Heart right ventricle (tissue), 16 donors: Measurements from ENCODE around the gene BTBD9. TPM values are rescaled to one million over a fixed set of nuclear protein-coding genes. Genes with fewer than 3 reads are reported as not detected.

Experiments
- ATAC-seq, 8 donors: fragments of 200-7000 bp; cut with Tn5 transposase; one replicate each; pipeline ENCODE4 v1.9.1; 2020; ENCODE audit warnings: mild to moderate bottlenecking in 8 of 8, moderate library complexity in 8 of 8, moderate number of reproducible peaks in 1 of 8
- DNase-seq, 2 donors: peaks; one replicate each; pipeline ENCODE4 v3.0.0-alpha.2; 2020
- H3K27ac ChIP-seq, 10 donors: fragments of 200-600 bp; sonication (generic) in 2 of 10; one replicate each; pipeline versions ENCODE4 v1.5.0 to v1.8.0; 2020 to 2022; ENCODE audit warnings: mild to moderate bottlenecking in 3 of 10
- H3K27me3 ChIP-seq, 7 donors: fragments of 200-600 bp; one replicate each; pipeline ENCODE4 v1.8.0; 2021 to 2022; ENCODE audit warnings: mild to moderate bottlenecking in 2 of 7
- H3K36me3 ChIP-seq, 9 donors: fragments of 200-600 bp; sonication (generic) in 1 of 9; one replicate each; pipeline versions ENCODE4 v1.5.0 to v1.8.0; 2020 to 2022; ENCODE audit warnings: mild to moderate bottlenecking in 2 of 9
- H3K4me1 ChIP-seq, 9 donors: fragments of 200-600 bp; sonication (generic) in 1 of 9; one replicate each; pipeline versions ENCODE4 v1.5.0 to v1.8.0; 2020 to 2022; ENCODE audit warnings: mild to moderate bottlenecking in 4 of 9
- H3K4me3 ChIP-seq, 10 donors: fragments of 200-600 bp; sonication (generic) in 2 of 10; one replicate each; pipeline versions ENCODE4 v1.5.0 to v1.8.0; 2020 to 2022; ENCODE audit warnings: mild to moderate bottlenecking in 7 of 10, moderate library complexity in 2 of 10
- H3K9me3 ChIP-seq, 11 donors: fragments of 200-600 bp in 10 of 11; sonication (generic) in 2 of 11; one replicate each; pipeline versions ENCODE4 v1.5.0 to v1.8.0; 2013 to 2022; ENCODE audit warnings: mild to moderate bottlenecking in 2 of 11, control low read depth in 1 of 11, moderate library complexity in 1 of 11
- CTCF ChIP-seq, 9 donors: fragments of 200-600 bp; sonication (generic) in 2 of 9; IDR thresholded peaks; one replicate each; pipeline versions ENCODE4 v1.5.0 to v1.8.0; 2021 to 2022; ENCODE audit warnings: antibody characterized with exemption in 9 of 9, mild to moderate bottlenecking in 5 of 9, moderate library complexity in 1 of 9
- WGBS, 2 donors: extraction: QIAGEN DNeasy Blood & Tissue Kit; methylation state at CpG; one replicate each; pipeline ENCODE4 v1.1.7; 2013; ENCODE audit warnings: inconsistent platforms in 1 of 2; 5-methylcytosine and 5-hydroxymethylcytosine counted together
- intact Hi-C, 10 donors: fragments of 100-400 bp; cut with DNase I; formaldehyde crosslinking; loops; one replicate each; pipeline versions ENCODE4 v1.11.1 to v1.14.2; 2022
- polyA plus RNA-seq, 2 donors: library from polyadenylated mRNA; stranded (reverse); fragments of 200-250 nt; gene quantifications; one replicate each; pipeline ENCODE4 v1.2.3, GENCODE V29; 2013
- total RNA-seq, 10 donors: library from RNA; stranded (reverse); fragmentation: NEBNext Ultra II Directional in 3 of 10; extraction: Animal tissue kit (Norgen Biotek cat#: 25700) in 3 of 10; gene quantifications; one replicate each; pipeline versions ENCODE4 v1.2.1 to v1.2.4, GENCODE V29; 2021 to 2023
- donor health status: Arrhythmogenic right ventricular cardiomyopathy.
- donor health status: ischemic (EF 13 %, LVEDD 7.1; RV severe dilation, severe dysfunction).
- donor health status: healthy with polysubstance abuse.
- donor health status: DM: no; HTN: yes; CAD: no.
- donor health status: DM: no; HTN: no; CAD: no.
- donor health status: ischemic (EF 25% LVEDD 6.9; RV normal size, moderate dysfunction).
- donor health status: ischemic (EF 25% LVEDD 5.7; RV mildly dilated, moderate dysfunction).
- donor health status: healthy.
- donor health status: DM: yes; HTN: yes; CAD: no.
- donor health status: Ischemic cardiomyopathy.
- donor health status: ischemic (EF 35%, LVEDD 5.7; RV mildly dilated, moderate dysfunction).
- donor health status: nonischemic (EF 11% LVEDD 7.7; RV severe dilation, severe dysfunction).
- donor health status: DM: yes; HTN: yes; CAD: no.
- donor health status: PGD.
- donor health status: ischemic (EF 29% LVEDD 5.4; RV normal size, mild dysfunction).
- donor health status: nonischemic (EF 23%, LVEDD 6.1; RV moderate dilation, normal function).

The BTBD9 gene
- total and polyA plus RNA-seq, 12 donors = 4.2 to 27.7 (median 18.3) TPM

- H3K36me3 ChIP-seq = no peaks in the 10 kb centered on the region
- TF ChIP-seq CTCF (IDR thresholded peaks at IDR 0.05) = no peak
- 84 to 86% methylated on average over 2 of the region's 2 CpGs for WGBS, 2 donors
- H3K4me1 ChIP-seq = peaks cover 0 to 12% (median 0%) of the 10 kb centered on the region in 9 donors
- H3K9me3 ChIP-seq = no peaks in the 10 kb centered on the region
- no peak for DNase-seq
- no peaks in the 10 kb centered on the region for H3K27me3 ChIP-seq
- ATAC-seq = no peak
- H3K4me3 ChIP-seq = no peak overlapping the region
- intact Hi-C loops = loop anchor here (5.0 to 10.0 kb wide), 10 partner anchors 185 to 785 kb away; no protein-coding TSS in a partner anchor
- no peak overlapping the region for H3K27ac ChIP-seq
These were observed 149.8 kb downstream of the BTBD9 start for GRCh38 chr6:38489951-38490350.

- no peak for TF ChIP-seq CTCF (IDR thresholded peaks at IDR 0.05)
- Histone ChIP-seq H3K27ac (no peak overlapping the region), H3K4me3 (no peak overlapping the region), H3K27me3 (no peaks in the 10 kb centered on the region), H3K36me3 (no peaks in the 10 kb centered on the region), H3K9me3 (no peaks in the 10 kb centered on the region), H3K4me1 (peaks cover 0 to 19% (median 0%) of the 10 kb centered on the region in 9 donors)
- intact Hi-C loops = no loop called here
- no peak for ATAC-seq
- DNase-seq = no peak
- WGBS, 2 donors = 92 to 94% methylated on average over 7 of the region's 7 CpGs
These were observed 152.3 kb downstream of the BTBD9 start for GRCh38 chr6:38487423-38487822.

DNA sequence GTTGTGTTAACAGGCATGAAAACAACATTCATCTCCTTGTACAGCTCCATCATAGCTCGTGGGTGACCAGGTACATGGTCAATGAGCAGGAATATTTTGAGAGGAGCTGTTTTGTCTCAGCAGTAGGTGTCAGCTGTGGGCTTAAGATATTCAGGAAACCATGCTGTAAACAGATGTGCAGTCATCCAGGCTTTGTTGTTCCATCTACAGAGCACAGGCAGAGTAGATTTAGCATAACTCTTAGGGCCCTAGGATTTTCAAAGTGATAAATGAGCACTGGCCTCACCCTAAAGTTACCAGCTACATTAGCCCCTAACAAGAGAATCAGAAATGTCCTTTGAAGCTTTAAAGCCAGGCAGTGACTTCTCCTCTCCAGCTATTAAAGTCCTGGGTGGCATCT lies 154.2 kb downstream of the BTBD9 start:
- DNase-seq (no peak), ATAC-seq (no peak)
- Histone ChIP-seq H3K4me1 (peaks cover 0 to 24% (median 0%) of the 10 kb centered on the region in 9 donors), H3K4me3 (no peak overlapping the region), H3K27me3 (no peaks in the 10 kb centered on the region), H3K9me3 (no peaks in the 10 kb centered on the region), H3K36me3 (no peaks in the 10 kb centered on the region), H3K27ac (no peak overlapping the region)
- WGBS, 2 donors = 94 to 95% methylated on average over 1 of the region's 1 CpG
- intact Hi-C loops = no loop called here
- TF ChIP-seq CTCF (IDR thresholded peaks at IDR 0.05) = no peak

GRCh38 chr6:38484656-38485055 lies 155.1 kb downstream of the BTBD9 start:
- ATAC-seq = no peak
- Histone ChIP-seq H3K4me1 (peaks cover 0 to 31% (median 0%) of the 10 kb centered on the region in 9 donors), H3K27ac (no peak overlapping the region), H3K27me3 (no peaks in the 10 kb centered on the region), H3K9me3 (no peaks in the 10 kb centered on the region), H3K36me3 (no peaks in the 10 kb centered on the region), H3K4me3 (no peak overlapping the region)
- intact Hi-C loops = no loop called here
- DNase-seq = no peak
- no peak for TF ChIP-seq CTCF (IDR thresholded peaks at IDR 0.05)
- WGBS, 2 donors = 95 to 98% methylated on average over 3 of the region's 3 CpGs
